ENCODE results near the gene SMARCC2. TPM values are rescaled to one million over a fixed set of nuclear protein-coding genes. Genes with fewer than 3 reads are reported as not detected.

The SMARCC2 gene
- total and polyA plus RNA-seq, 9 of the 15 experiments (the other 6 are each of a cell fraction or from before 2014, with no cell fraction given): 11.9 to 86.0 (median 36.6) TPM

GRCh38 chr12:56190695-56191155, 1.4 kb upstream of the SMARCC2 start:
- in situ Hi-C loops (cut with MboI) (loop anchor here (5.0 kb wide), 2 partner anchors 67 to 277 kb away; partner anchors contain the start of genes ANKRD52 and SPRYD4), intact Hi-C loops (cut with micrococcal nuclease) (loop anchor here (1.0 to 5.0 kb wide), 3 partner anchors 71 to 143 kb away; partner anchors contain the start of gene CNPY2)
- WGBS (ENCODE audit: insufficient coverage, low coverage, missing lambda C conversion rate): 14% methylated on average over 9 of the region's 9 CpGs
- Histone ChIP-seq H3K4me3 (peak overlapping the region; percentile 85), H3K4me1 (replicated peaks in 1 of 2; ENCODE audit: control insufficient read depth in 2 of 2, insufficient read depth in 2 of 2, low read length in 2 of 2) (peaks cover 4 to 16% of the 10 kb centered on the region in 2 experiments; a peak in 3 of 5 replicates), H3K27ac (ENCODE audit: extremely low read depth, low read depth, low read length) (peak overlapping the region; percentile 88), H3K79me2 (ENCODE audit: control insufficient read depth, insufficient read depth, low read length) (peaks cover 37% of the 10 kb centered on the region), H4K20me1 (replicated peaks; ENCODE audit: control insufficient read depth, insufficient read depth, low read length) (no peaks in the 10 kb centered on the region), H3K9ac (ENCODE audit: insufficient read depth in 1 of 2, low read depth in 2 of 2, low read length in 2 of 2) (peak overlapping the region; percentile 84 to 90; a peak in 3 of 4 replicates), H2AFZ (ENCODE audit: low read depth, low read length) (peak overlapping the region; percentile 98), H3K27me3 (ENCODE audit: control insufficient read depth in 2 of 2, insufficient read depth in 2 of 2, low read length in 2 of 2) (no peaks in the 10 kb centered on the region), H3K9me1 (ENCODE audit: control insufficient read depth, insufficient read depth, low read length) (no peaks in the 10 kb centered on the region), H3K9me3 (replicated peaks; ENCODE audit: control insufficient read depth, insufficient read depth, low read depth, low read length) (no peaks in the 10 kb centered on the region), H3K4me2 (ENCODE audit: insufficient read depth, low read length) (peak overlapping the region; percentile 95), H3K36me3 (ENCODE audit: control insufficient read depth, insufficient read depth, low read length) (peaks cover 17% of the 10 kb centered on the region)
- DNase-seq (ENCODE audit: extremely low read depth in 1 of 4, low spot score in 3 of 4) (peak in 1 of 4 experiments; percentile 41), ATAC-seq (no peak), FAIRE-seq (peak; percentile 11)
- TSS peak; percentile 53 for BruUV-seq (replicated peaks)
- CTCF ChIA-PET (ENCODE audit: low intra/inter-chr PET ratio): interaction anchor here (0.6 to 2.9 kb wide), 7 partner anchors 14 to 1052 kb away, joined by 3 to 36 read pairs (median 9); partner anchors contain the start of genes ANKRD52, NABP2 and ZC3H10
- POLR2A ChIA-PET: interaction anchor here (0.6 to 5.9 kb wide), 5 partner anchors 13 to 72 kb away, joined by 3 to 54 read pairs (median 15); partner anchors contain the start of genes RNF41 and ZC3H10
- TF ChIP-seq HDAC1 (IDR thresholded peaks at IDR 0.05) (0 out of 4 replicates have a peak, but pooled peaks of 1 of the 2 experiments have one; percentile 31), HCFC1 (IDR thresholded peaks at IDR 0.05; ENCODE audit: low read depth, low read length) (no peak), ATF3 (IDR thresholded peaks at IDR 0.05) (no peak), ATF3 (CRISPR knock-in tag; conservative IDR thresholded peaks at IDR 0.05) (0 out of 2 replicates have a peak, but pooled peaks have one; percentile 41), MYC (IDR thresholded peaks at IDR 0.05; ENCODE audit: low read depth, low read length) (peak; percentile 9; the same call in 1 of the 2 replicates), MYC (CRISPR knock-in tag; IDR thresholded peaks at IDR 0.05; ENCODE audit: borderline replicate concordance, low read depth) (no peak), ZNF124 (CRISPR knock-in tag; IDR thresholded peaks at IDR 0.05) (no peak), SREBF2 (CRISPR knock-in tag; IDR thresholded peaks at IDR 0.05) (no peak), HDAC3 (IDR thresholded peaks at IDR 0.05; ENCODE audit: borderline replicate concordance, partially characterized antibody) (peak; percentile 26), BDP1 (IDR thresholded peaks at IDR 0.05; ENCODE audit: insufficient read depth, insufficient read length) (no peak), CHD1 (IDR thresholded peaks at IDR 0.05; ENCODE audit: low read length) (no peak), CC2D1A (IDR thresholded peaks at IDR 0.05) (no peak), HNRNPL (IDR thresholded peaks at IDR 0.05; ENCODE audit: low read depth, low read length) (no peak), CEBPG (CRISPR knock-in tag; IDR thresholded peaks at IDR 0.05) (no peak), CEBPG (tag; conservative IDR thresholded peaks at IDR 0.05 in 1 of 2, IDR thresholded peaks at IDR 0.05 in 1 of 2) (0 out of 4 replicates have a peak, but pooled peaks of 1 of the 2 experiments have one; percentile 9), FOXK1 (CRISPR knock-in tag; IDR thresholded peaks at IDR 0.05; ENCODE audit: borderline replicate concordance) (peak; percentile 22; the same call in 1 of the 2 replicates), XRCC3 (IDR thresholded peaks at IDR 0.05) (no peak)
- TF ChIP-seq, protein P1, sequence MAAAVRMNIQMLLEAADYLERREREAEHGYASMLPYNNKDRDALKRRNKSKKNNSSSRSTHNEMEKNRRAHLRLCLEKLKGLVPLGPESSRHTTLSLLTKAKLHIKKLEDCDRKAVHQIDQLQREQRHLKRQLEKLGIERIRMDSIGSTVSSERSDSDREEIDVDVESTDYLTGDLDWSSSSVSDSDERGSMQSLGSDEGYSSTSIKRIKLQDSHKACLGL (CRISPR knock-in tag; IDR thresholded peaks at IDR 0.05; ENCODE audit: borderline replicate concordance, poor library complexity, severe bottlenecking): no peak

Measured in K562 (cell line).